ENCODE measurements around the gene ASL.
"Not testable (repeated sequence)": the region's sequence is repeated elsewhere in the genome, so short reads cannot be mapped to it uniquely, and the experiment has no call there.

Gene ASL

GRCh38 chr7:66076462-66077329, 1.1 kb downstream of the ASL start:
- DNase-seq (ENCODE audit: low read depth in 3 of 3, low spot score in 1 of 3) = no peak

DNA sequence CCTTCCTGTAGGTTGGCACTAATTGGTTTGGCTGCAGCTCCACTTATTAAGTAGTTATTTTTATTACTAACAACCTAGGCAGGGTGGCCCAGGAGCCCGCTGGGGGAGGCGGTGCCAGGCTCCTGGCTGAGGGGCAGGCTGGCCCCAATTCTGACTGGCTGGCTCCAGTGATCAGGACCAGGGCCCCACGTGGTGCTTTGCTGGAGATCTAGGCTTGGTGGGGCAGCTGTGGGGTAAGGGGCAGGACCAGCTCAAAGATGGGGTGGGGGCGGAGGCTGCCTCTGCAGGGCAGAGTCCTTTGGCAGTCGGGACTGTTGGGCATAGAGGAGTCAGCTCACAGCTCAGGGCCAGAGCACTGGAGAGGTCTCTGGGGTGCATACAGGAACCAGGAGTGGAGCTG, 2.4 kb downstream of the ASL start:
- no peak for DNase-seq (ENCODE audit: low read depth in 3 of 3, low spot score in 1 of 3)

- DNase-seq (ENCODE audit: low read depth in 3 of 3, low spot score in 1 of 3) = no peak
These were observed 6.5 kb downstream of the ASL start for GRCh38 chr7:66082083-66082482.

GRCh38 chr7:66082886-66083415, 7.3 kb downstream of the ASL start:
- no peak for DNase-seq (ENCODE audit: low read depth in 3 of 3, low spot score in 1 of 3)

DNA sequence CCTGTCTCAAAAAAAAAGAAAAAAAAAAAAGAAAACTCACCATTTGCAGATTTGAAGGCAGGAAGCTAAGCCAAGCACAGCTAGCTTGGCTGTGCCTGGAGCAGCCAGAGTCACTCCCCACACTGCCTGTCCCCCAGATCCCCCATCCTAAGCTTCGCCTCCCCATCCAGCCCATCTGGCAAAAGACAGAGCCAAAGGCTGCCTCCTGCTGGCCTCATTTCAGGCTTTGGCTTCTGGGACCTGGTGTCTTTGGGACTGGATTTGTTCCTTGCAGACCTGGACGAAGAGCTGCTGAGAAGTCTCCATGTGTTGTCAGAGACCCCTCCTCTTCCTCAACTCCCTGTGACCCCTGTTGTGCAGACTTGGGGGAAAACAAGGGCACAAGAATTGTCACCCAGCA, 8.1 kb downstream of the ASL start:
- DNase-seq (ENCODE audit: low read depth in 3 of 3, low spot score in 1 of 3) = no peak

- no peak for DNase-seq (ENCODE audit: low read depth in 3 of 3, low spot score in 1 of 3)
These were observed 13.5 kb downstream of the ASL start for GRCh38 chr7:66088861-66089838.

DNA sequence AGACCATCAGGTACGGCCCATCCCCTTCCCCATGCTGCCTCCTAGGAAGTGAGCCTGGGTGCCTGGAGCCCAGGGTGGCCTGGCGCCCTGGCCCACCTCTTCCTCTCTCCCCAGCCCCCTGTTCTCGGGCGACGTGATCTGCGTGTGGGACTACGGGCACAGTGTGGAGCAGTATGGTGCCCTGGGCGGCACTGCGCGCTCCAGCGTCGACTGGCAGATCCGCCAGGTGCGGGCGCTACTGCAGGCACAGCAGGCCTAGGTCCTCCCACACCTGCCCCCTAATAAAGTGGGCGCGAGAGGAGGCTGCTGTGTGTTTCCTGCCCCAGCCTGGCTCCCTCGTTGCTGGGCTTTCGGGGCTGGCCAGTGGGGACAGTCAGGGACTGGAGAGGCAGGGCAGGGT, 17.0 kb downstream of the ASL start:
- no peak for DNase-seq (ENCODE audit: low read depth in 3 of 3, low spot score in 1 of 3)

DNA sequence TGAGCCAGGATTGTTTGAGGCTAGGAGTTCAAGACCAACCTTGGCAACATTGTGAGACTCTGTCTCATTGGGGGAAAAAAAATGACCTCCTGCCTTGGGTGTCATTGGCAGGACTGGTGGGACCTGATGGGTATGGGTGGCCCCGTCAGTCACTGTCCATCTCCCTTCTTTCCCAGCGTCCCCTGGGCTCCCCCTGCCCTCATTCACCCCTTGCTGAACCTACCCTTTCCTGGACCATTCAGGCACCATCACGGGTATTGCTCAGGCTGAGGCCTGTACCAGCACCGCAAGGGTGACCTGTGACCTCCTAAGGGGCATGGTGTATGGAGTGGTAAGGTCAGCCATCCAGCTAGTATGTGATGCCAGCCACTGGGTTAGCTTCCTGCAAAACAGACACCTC, 19.4 kb downstream of the ASL start:
- DNase-seq (ENCODE audit: low read depth in 3 of 3, low spot score in 1 of 3) = no peak

- no peak for DNase-seq (ENCODE audit: low read depth in 3 of 3, low spot score in 1 of 3)
These were observed 23.6 kb downstream of the ASL start for GRCh38 chr7:66099232-66099550.

- no peak for DNase-seq (ENCODE audit: low read depth in 3 of 3, low spot score in 1 of 3)
These were observed 24.2 kb downstream of the ASL start for GRCh38 chr7:66099551-66100407.

- DNase-seq (ENCODE audit: low read depth in 3 of 3, low spot score in 1 of 3) = no peak
These were observed 24.9 kb downstream of the ASL start for GRCh38 chr7:66100408-66101050.

- not testable (repeated sequence) for DNase-seq (ENCODE audit: low read depth in 3 of 3, low spot score in 1 of 3)
These were observed 26.5 kb downstream of the ASL start for GRCh38 chr7:66102168-66102567.

DNA sequence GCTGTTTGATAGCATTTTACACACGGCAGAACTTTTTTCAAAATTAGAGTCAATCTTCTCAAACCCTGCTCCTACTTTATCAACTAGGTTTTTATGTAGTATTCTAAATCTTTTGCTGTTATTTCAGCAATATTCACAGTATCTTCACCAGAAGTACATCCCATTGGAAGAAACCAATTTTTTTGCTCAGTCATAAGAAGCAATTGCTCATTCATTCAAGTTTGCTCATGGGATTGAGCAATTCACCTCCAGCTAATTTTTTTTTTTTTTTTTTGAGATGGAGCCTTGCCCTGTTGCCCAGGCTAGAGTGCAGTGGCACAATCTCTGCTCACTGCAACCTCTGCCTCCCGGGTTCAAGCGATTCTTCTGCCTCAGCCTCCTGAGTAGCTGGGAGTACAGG, 28.4 kb downstream of the ASL start:
- DNase-seq (ENCODE audit: low read depth in 3 of 3, low spot score in 1 of 3) = not testable (repeated sequence)

DNA sequence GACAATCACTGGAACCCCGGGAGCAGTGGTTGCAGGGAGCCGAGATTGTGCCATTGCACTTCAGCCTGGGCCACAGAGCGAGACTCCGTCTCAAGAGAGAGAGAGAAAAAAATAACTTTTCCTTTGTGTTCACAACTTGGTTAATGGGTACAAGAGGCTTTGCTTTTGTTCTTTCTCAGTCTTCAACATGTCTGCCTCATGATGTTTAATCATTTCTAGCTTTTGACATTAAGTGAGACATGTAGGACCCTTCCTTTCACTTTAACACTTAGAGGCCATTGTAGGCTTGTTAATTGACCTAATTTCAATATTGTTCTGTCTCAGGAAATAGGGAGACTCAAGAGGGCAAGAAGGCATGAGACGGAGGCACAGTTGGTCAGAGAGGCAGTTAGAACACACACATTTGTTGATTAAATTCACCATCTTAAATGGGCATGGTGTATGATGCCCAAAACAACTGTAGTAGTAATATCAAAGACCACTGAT, 29.7 kb downstream of the ASL start:
- DNase-seq (ENCODE audit: low read depth in 3 of 3, low spot score in 1 of 3) = no peak

DNA sequence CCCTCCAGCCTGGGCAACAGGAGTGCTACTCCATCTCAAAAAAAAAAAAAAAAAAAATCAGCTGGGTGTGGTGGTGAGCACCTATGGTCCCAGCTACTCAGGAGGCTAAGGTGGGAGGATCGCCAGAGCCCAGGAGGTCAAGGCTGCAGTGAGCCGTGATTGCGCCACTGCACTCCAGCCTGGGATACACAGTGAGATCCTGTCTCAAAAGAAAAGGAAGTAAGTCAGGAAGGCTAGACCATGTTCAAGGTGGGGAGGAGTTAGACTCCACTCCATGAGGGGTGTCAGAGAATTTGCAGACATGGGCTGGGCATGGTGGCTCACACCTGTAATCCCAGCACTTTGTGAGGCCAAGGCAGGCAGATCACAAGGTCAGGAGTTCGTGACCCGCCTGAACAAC, 32.8 kb downstream of the ASL start:
- DNase-seq (ENCODE audit: low read depth in 3 of 3, low spot score in 1 of 3) = not testable (repeated sequence)

GRCh38 chr7:66110856-66111255, 35.2 kb downstream of the ASL start:
- DNase-seq (ENCODE audit: low read depth in 3 of 3, low spot score in 1 of 3) = no peak

DNA sequence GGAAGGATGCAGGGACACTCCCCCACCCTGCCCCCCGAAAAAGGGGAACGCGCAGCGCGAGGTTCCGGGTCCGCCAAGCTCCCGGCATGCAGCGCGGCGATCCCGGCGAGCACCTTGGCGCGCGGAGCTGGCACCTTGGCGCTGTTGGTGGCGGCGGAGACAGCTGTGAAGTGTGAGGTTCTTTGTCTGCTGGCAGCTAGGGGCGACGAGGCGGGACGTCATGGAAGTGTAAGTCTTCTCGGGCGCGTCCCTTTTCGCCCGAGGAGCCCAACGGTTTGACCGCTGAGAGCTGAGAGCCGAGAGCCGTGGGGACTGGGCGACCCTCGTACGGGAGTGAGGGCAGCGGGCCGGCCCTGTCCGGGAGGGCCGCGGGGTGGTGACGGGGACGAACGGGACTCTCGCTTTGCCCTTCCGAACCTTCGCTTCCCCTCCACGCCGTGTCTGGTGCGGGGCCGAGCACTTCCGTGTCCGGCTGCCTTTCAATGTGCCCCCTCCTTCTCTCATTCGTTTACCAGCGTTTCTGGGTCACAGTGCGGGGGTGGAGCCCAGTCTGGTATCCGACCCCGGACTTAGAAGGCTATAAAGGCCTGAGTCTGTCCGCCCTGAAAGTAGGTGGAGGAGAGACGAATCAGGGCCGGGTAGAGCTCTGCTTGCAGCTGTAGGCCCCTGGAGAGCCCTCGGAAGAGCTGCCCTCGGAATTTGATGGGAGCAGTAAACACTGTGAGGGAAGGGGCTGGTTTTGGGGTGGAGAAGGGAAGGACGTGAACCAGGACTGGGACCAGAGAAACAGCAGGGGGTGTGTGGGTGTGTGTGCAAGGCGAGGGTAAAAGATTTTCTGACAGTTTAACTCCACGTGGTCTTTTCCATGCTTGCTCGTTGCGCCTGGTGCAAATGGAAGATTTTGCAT, 39.4 kb downstream of the ASL start, which contains the start of gene CRCP:
CRCP (plus strand) TSS at position 105 of the 907 bp plus-strand sequence; CDS start at position 221, 116 bp downstream.
- DNase-seq (ENCODE audit: low read depth in 3 of 3, low spot score in 1 of 3) = peak; percentile 39 to 71 (median 60)

GRCh38 chr7:66116680-66117420, 41.2 kb downstream of the ASL start:
- DNase-seq (ENCODE audit: low read depth in 3 of 3, low spot score in 1 of 3) = not testable (repeated sequence)

Data from stimulated activated CD4-positive, alpha-beta T cell treated with anti-CD3 and anti-CD28 coated beads, TNF-alpha, amount 100 ng/mL, for 1 hour (primary cell).